Mesenteric fat pad (tissue), 1 donor: Measurements from ENCODE around the gene HELZ. TPM values are rescaled to one million over a fixed set of nuclear protein-coding genes. Genes with fewer than 3 reads are reported as not detected.
"Not testable (repeated sequence)": the region's sequence is repeated elsewhere in the genome, so short reads cannot be mapped to it uniquely, and the experiment has no call there.

ENCODE experiments used
- DNase-seq: peaks from one replicate; pipeline ENCODE4 v3.0.0-alpha.2; 2020; ENCODE audit warnings: low spot score
- long read RNA-seq: library from polyadenylated mRNA; unstranded; transcript quantifications from one replicate; pipeline ENCODE4 v2.0.0, GENCODE V29; 2020
- total RNA-seq: library from RNA; stranded (reverse); fragmentation: NEBNext Ultra II Directional; extraction: Animal tissue kit (Norgen Biotek cat#: 25700); gene quantifications from one replicate; pipeline ENCODE4 v1.2.1, GENCODE V29; 2021
- donor health status: DM: yes; HTN: yes; CAD: no.

HELZ gene, protein sequence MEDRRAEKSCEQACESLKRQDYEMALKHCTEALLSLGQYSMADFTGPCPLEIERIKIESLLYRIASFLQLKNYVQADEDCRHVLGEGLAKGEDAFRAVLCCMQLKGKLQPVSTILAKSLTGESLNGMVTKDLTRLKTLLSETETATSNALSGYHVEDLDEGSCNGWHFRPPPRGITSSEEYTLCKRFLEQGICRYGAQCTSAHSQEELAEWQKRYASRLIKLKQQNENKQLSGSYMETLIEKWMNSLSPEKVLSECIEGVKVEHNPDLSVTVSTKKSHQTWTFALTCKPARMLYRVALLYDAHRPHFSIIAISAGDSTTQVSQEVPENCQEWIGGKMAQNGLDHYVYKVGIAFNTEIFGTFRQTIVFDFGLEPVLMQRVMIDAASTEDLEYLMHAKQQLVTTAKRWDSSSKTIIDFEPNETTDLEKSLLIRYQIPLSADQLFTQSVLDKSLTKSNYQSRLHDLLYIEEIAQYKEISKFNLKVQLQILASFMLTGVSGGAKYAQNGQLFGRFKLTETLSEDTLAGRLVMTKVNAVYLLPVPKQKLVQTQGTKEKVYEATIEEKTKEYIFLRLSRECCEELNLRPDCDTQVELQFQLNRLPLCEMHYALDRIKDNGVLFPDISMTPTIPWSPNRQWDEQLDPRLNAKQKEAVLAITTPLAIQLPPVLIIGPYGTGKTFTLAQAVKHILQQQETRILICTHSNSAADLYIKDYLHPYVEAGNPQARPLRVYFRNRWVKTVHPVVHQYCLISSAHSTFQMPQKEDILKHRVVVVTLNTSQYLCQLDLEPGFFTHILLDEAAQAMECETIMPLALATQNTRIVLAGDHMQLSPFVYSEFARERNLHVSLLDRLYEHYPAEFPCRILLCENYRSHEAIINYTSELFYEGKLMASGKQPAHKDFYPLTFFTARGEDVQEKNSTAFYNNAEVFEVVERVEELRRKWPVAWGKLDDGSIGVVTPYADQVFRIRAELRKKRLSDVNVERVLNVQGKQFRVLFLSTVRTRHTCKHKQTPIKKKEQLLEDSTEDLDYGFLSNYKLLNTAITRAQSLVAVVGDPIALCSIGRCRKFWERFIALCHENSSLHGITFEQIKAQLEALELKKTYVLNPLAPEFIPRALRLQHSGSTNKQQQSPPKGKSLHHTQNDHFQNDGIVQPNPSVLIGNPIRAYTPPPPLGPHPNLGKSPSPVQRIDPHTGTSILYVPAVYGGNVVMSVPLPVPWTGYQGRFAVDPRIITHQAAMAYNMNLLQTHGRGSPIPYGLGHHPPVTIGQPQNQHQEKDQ (N-terminal part only)
- 68.8 TPM for total RNA-seq
- long read RNA-seq, transcript HELZ-202 (14 exons, 1,872 nt) = major isoform, 31 of 86 reads
- long read RNA-seq, transcript HELZ-212 (7 exons, 1,101 nt) = minor isoform, 16 of 86 reads
- long read RNA-seq, partial matches to known transcripts = 22 of 86 reads
- long read RNA-seq, other reads (novel, unspliced or antisense) = 17 of 86 reads

GRCh38 chr17:67245073-67245693 is at the start of gene HELZ:
TSS of gene HELZ (minus strand) at chr17:67245196. CDS start at chr17:67218804, 26,392 bp downstream.
- peak; percentile 91 for DNase-seq

DNA sequence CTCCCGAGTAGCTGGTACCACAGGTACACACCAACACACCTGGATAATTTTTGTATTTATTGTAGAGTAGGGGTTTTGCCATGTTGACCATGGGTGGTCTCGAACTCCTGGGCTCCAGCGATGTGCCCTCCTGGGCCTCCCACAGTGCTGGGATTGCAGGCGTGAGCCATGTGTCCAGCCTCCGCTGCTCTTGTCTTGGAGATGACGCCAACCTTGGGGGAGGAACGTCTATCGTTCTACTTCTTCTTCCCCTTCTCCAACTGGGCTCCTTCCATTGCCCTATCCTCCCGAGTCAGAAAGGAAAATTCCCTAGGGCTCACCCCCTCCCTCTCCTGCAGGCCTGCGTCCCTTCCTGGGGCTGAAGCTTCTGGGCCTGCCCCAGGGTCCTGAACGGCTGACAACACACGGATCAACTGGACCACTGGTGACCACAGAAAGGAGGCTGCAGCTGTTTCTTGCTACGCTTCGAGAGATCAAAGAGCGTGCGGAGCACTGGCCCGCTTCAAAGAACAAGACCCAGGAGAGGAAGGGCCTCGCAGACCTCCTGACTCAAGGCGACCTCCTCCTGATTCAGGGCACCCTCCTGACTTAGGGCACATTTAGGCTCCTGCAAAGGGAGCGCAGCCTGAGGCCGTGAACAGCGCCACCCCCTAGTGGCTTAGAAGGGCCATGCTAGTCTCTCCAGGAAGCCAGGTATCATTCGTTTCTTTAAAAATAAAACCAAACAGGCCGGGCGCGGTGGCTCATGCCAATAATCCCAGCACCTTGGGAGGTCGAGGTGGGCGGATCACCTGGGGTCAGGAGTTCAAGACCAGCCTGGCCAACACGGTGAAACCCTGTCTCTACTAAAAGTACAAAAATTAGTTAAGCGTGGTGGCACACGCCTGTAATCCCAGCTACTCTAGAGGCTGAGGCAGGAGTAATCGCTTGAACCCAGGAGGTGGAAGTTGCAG is 48.5 kb upstream of the HELZ start:
- DNase-seq = no peak

DNA sequence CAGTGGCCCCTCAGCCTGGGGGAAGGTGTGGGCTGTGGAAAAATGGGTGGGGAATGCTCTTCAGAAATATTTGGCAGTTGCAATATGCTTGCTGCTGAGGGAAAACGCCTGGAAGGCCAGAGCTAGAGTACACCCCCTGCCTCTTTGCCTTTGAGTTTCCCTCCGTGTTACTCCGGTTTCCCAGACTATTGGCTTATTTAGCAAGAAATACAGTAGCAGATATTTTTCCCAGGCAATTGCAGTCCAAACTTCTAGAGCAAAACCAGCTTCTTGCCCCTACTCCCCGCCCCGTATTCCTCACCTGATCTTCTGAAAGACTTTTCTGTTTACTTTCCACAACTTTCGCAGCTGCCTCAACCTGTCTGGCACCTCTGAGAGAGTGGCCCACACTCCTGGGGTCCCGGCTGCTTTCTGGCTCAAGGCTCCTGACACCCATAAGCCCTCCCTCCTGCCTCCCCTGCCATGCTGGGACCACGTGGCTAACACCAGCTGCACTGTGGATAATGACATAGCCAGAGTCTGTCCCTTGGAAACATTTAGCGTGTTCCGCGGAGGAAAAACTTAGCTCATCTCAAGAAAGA is 45.8 kb upstream of the HELZ start:
- DNase-seq = no peak

GRCh38 chr17:67290244-67290643 is 45.2 kb upstream of the HELZ start:
- no peak for DNase-seq

- no peak for DNase-seq
Observed at GRCh38 chr17:67289181-67289876, 44.3 kb upstream of the HELZ start.

GRCh38 chr17:67286826-67287225 is 41.8 kb upstream of the HELZ start:
- not testable (repeated sequence) for DNase-seq

DNA sequence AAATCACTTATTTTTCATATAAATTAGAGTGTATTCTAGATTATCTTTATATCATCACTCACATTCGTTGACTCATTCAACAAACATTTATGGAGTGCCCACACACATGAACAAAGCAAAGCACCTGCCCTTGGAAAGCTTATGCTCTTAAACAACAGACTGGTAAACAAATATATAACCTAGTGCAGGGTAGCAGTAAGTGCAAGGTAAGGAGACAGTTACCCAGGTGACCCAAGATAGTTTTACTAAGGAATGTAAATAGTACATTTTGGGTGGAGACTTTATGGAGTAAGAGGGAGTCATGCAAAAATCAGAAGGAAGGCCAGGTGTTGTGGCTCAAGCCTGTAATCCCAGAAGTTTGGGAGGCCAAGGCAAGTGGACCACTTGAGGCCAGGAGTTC is 40.4 kb upstream of the HELZ start:
- DNase-seq = no peak

DNA sequence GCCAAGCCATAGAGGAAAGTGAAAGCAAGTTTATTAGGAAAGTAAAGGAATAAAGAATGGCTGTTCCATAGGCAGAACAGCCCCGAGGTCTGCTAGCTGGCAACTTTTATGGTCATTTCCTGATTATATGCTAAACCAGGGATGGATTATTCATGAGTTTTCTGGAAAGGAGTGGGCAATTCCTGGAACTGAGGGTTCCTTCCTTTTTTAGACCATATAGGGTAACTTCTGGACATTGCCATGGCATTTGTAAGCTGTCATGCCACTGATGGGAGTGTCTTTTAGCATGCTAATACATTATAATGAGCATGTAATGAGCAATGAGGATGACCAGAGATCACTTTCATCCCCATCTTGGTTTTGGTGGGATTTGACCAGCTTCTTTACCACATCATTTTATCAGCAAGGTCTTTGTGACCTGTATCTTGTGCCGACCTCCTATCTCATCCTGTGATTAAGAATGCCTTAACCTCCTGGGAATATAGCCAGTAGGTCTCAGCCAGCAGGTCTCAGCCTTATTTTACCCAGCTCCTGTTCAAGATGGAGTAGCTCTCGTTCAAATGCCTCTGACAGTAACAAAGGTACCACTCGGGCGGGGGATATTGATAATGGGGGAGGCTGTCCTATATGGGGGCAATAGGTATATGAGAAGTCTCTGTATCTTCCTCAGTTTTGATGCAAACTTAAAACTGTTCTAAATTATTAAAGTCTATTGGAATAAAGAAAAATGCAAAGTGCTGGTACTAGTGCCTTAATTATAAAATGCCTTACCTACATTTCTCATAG is 38.9 kb upstream of the HELZ start:
- DNase-seq = no peak

DNA sequence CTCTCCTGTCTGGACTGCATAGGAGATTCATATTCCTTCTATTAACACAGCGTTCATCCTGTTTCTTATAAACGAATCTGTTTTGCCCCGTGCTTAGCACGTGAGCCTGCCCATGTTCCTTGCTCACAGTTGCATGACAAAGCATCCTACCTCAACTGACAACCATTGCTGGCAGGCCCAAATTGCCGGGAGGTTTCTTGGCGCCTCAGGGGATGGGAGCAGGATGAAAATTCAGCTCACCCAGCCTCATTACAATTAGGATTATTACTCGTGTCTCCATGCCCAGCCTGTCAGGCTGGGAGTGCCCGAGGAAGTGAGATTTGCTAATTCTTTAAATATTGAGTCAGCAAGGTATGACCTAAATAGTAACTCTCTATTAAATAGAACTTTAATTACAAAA is 36.7 kb upstream of the HELZ start:
- DNase-seq = no peak

DNA sequence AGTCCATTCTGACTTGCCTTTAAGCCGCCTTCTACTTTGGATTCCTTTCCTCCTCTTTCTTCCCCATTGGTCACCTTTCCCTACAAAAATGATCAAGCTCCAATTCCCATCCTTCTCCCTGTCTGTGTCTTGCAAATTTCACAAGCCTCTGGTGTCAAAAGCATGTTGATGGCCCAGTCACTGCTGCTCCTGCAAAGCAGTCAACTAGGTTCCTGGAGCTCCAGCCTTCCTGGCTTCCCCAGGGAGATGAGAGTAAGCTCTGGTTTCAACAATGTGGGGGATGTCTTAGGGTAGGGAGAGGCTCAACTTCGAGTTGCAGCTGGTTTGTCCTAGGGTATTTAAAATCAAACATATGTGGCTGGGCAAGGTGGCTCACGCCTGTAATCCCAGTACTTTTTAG is 36.1 kb upstream of the HELZ start:
- DNase-seq = no peak

- DNase-seq = no peak
Observed at GRCh38 chr17:67280279-67280678, 35.3 kb upstream of the HELZ start.

GRCh38 chr17:67279115-67279514 is 34.1 kb upstream of the HELZ start:
- no peak for DNase-seq

- no peak for DNase-seq
Observed at GRCh38 chr17:67278363-67278762, 33.4 kb upstream of the HELZ start.

GRCh38 chr17:67276075-67276474 is 31.1 kb upstream of the HELZ start:
- DNase-seq = no peak

- no peak for DNase-seq
Observed at GRCh38 chr17:67274466-67274865, 29.5 kb upstream of the HELZ start.

- DNase-seq = no peak
Observed at GRCh38 chr17:67273900-67274299, 28.9 kb upstream of the HELZ start.

DNA sequence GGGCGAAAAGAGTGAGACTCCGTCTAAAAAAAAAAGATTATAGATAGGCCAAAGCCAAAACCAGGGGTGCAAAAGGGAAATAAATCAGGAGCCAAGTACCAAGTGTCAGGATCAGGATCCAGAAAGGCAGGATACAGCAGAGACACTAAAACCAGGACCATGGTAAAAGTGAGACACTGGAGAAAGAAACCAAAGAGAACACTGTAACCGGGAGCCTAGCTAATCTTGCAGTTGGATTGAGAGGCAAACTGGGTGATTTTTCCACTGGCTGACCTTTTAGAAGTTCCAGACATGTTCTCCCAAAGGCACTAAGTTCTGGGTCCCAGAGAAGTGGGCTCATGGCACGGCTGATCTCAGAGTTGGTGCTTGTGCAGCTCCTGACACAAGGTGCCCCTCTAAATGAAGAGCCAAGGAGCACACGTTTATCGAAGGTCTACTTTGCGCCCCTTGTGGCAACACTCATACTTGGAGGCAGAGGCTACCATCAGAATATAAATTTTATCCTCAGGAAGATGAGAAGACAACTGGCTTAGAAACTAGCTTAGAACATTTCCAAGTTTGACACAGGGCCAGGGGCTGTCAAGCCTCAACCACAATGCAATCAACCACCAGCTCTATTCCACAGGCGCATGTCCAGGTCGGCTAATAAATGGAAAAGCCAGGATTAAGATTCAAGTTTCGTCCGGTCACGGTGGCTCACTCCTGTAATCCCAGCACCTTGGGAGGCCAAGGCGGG is 27.5 kb upstream of the HELZ start:
- no peak for DNase-seq
